K562 (cell line): Measurements from ENCODE around the gene VPREB1. TPM values are rescaled to one million over a fixed set of nuclear protein-coding genes. Genes with fewer than 3 reads are reported as not detected.

Source experiments
- ATAC-seq: fragments of 200-7000 bp; cut with Tn5 transposase; 3 replicates; pipeline ENCODE4 v1.9.1; 2020; ENCODE audit warnings: moderate library complexity
- BruUV-seq: library from RNA; stranded (reverse); fragments of 400-500 nt; replicated peaks from 2 replicates; lab custom pipeline; 2021; lab: Mats Ljungman, UMichigan
- CTCF ChIA-PET: fragments of 300-600 bp; formaldehyde crosslinking; extraction: SDS; loops from one replicate; lab custom pipeline; 2021; ENCODE audit warnings: low intra/inter-chr PET ratio; lab: Yijun Ruan, JAX
- POLR2A ChIA-PET: fragments of 300-600, 350-650 bp; sonication (Branson Sonifier 250); formaldehyde crosslinking; extraction: SDS; loops from one replicate; lab custom pipeline; 2021; ENCODE audit warnings: antibody characterized with exemption, inconsistent platforms; lab: Yijun Ruan, JAX
- DNase-seq, 4 experiments: peaks; one replicate each; pipeline versions ENCODE4 v3.0.0 to v3.0.0-alpha.2; 2011 to 2018; ENCODE audit warnings: low spot score in 3 of 4, mixed read lengths in 3 of 4; ENCODE audit errors: extremely low read depth in 1 of 4
- FAIRE-seq: peaks from 2 replicates; lab custom pipeline; 2011; peaks lifted over from hg19 to GRCh38; lab: Jason Lieb, UNC
- H2AFZ ChIP-seq: 2 replicates; pipeline ENCODE4 v1.6.0; 2011; ENCODE audit warnings: low read depth, low read length, control low read depth, inconsistent platforms
- H3K27ac ChIP-seq: fragments of 200-600 bp; 3 replicates; pipeline ENCODE4 v1.8.0; 2011; ENCODE audit warnings: low read depth, mild to moderate bottlenecking, control low read depth, inconsistent platforms, low read length, moderate library complexity, mixed read lengths; ENCODE audit errors: extremely low read depth
- H3K27me3 ChIP-seq, 2 experiments: fragments of 300-600 bp in 1 of 2; 2 replicates in 1 of 2; 3 replicates in 1 of 2; pipeline versions ENCODE4 v1.6.0 to v1.8.0; 2011; ENCODE audit warnings: inconsistent platforms in 2 of 2, low read length in 2 of 2, mild to moderate bottlenecking in 1 of 2, mixed read lengths in 1 of 2, moderate library complexity in 1 of 2; ENCODE audit not compliant: control insufficient read depth in 2 of 2, insufficient read depth in 2 of 2
- H3K36me3 ChIP-seq: fragments of 300-600 bp; 3 replicates; pipeline ENCODE4 v1.8.0; 2011; ENCODE audit warnings: mild to moderate bottlenecking, low read length, inconsistent platforms; ENCODE audit not compliant: control insufficient read depth, insufficient read depth
- H3K4me1 ChIP-seq, 2 experiments: fragments of 200-600 bp in 1 of 2; replicated peaks in 1 of 2; 2 replicates in 1 of 2; 3 replicates in 1 of 2; pipeline versions ENCODE4 v1.5.1 to v1.8.0; 2011; ENCODE audit warnings: inconsistent platforms in 2 of 2, low read length in 2 of 2, mild to moderate bottlenecking in 1 of 2, mixed read lengths in 1 of 2, moderate library complexity in 1 of 2; ENCODE audit not compliant: control insufficient read depth in 2 of 2, insufficient read depth in 2 of 2
- H3K4me2 ChIP-seq: 2 replicates; pipeline ENCODE4 v1.6.1; 2011; ENCODE audit warnings: low read length, control low read depth, inconsistent platforms, mixed read lengths; ENCODE audit not compliant: insufficient read depth
- H3K4me3 ChIP-seq: fragments of 200-600 bp; sonication (generic), shearing (Covaris generic); 2 replicates; pipeline ENCODE4 v1.5.1; 2016; ENCODE audit warnings: control low read depth, inconsistent platforms
- H3K79me2 ChIP-seq: fragments of 200-600 bp; 3 replicates; pipeline ENCODE4 v1.8.0; 2011; ENCODE audit warnings: low read length, inconsistent platforms; ENCODE audit not compliant: control insufficient read depth, insufficient read depth
- H3K9ac ChIP-seq, 2 experiments: 2 replicates each; pipeline versions ENCODE4 v1.6.0 to v1.6.1; 2011; ENCODE audit warnings: low read depth in 2 of 2, low read length in 2 of 2, control low read depth in 1 of 2, inconsistent platforms in 1 of 2, mild to moderate bottlenecking in 1 of 2, mixed read lengths in 1 of 2; ENCODE audit not compliant: insufficient read depth in 1 of 2
- H3K9me1 ChIP-seq: one replicate; pipeline ENCODE4 v1.6.0; 2011; ENCODE audit warnings: inconsistent platforms, mild to moderate bottlenecking, low read length, moderate library complexity; ENCODE audit not compliant: control insufficient read depth, insufficient read depth
- H3K9me3 ChIP-seq: replicated peaks from 2 replicates; pipeline ENCODE4 v1.5.1; 2011; ENCODE audit warnings: low read depth, low read length, inconsistent platforms; ENCODE audit not compliant: control insufficient read depth, insufficient read depth
- H4K20me1 ChIP-seq: replicated peaks from 2 replicates; pipeline ENCODE4 v1.6.1; 2011; ENCODE audit warnings: low read length, inconsistent platforms, mixed read lengths; ENCODE audit not compliant: control insufficient read depth, insufficient read depth
- CBX3 ChIP-seq, 2 experiments: IDR thresholded peaks; 1 replicate in 1 of 2; 2 replicates in 1 of 2; pipeline ENCODE4 v1.6.1; 2012; ENCODE audit warnings: inconsistent platforms in 2 of 2, low read length in 2 of 2, borderline replicate concordance in 1 of 2, control low read depth in 1 of 2
- CHD1 ChIP-seq: fragments of 200-600 bp; sonication (generic); IDR thresholded peaks from one replicate; pipeline ENCODE4 v1.6.1; 2012; ENCODE audit warnings: mild to moderate bottlenecking, moderate library complexity, low read length, inconsistent platforms
- DLX4 ChIP-seq: fragments of 250-450 bp; sonication (Bioruptor Pico); IDR thresholded peaks from 2 replicates; pipeline ENCODE4 v1.6.1; 2021; ENCODE audit warnings: mild to moderate bottlenecking
- EP300 ChIP-seq: IDR thresholded peaks from 2 replicates; pipeline ENCODE4 v1.6.1; 2012; ENCODE audit warnings: low read length, improper control_type of control experiment
- MAX ChIP-seq: sonication (generic); formaldehyde crosslinking; IDR thresholded peaks from 2 replicates; pipeline ENCODE4 v1.9.0; 2022; ENCODE audit warnings: mild to moderate bottlenecking, missing genetic modification reagents
- MCM5 ChIP-seq: fragments of 450-650 bp; IDR thresholded peaks from 2 replicates; pipeline ENCODE4 v1.6.1; 2016; ENCODE audit warnings: low read depth
- NR4A1 ChIP-seq, 2 experiments: fragments of 250-450 bp in 1 of 2; fragments of 450-650 bp in 1 of 2; sonication (Bioruptor Pico) in 1 of 2; IDR thresholded peaks; 2 replicates each; pipeline versions ENCODE4 v1.4.0 to v1.6.1; 2016 to 2020; ENCODE audit warnings: mild to moderate bottlenecking in 2 of 2, missing compliant biosample characterization in 1 of 2, missing genetic modification characterization in 1 of 2, moderate library complexity in 1 of 2
- TCF7L2 ChIP-seq: fragments of 150-350 bp; IDR thresholded peaks from 2 replicates; pipeline ENCODE4 v1.6.1; 2016; ENCODE audit warnings: low read depth, mild to moderate bottlenecking, low read length, moderate library complexity
- USF1 ChIP-seq: sonication (generic); formaldehyde crosslinking; IDR thresholded peaks from 2 replicates; pipeline ENCODE4 v1.9.0; 2022; ENCODE audit warnings: mild to moderate bottlenecking, missing genetic modification reagents
- ZBTB9 ChIP-seq: fragments of 450-650 bp; formaldehyde crosslinking; IDR thresholded peaks from 2 replicates; pipeline ENCODE4 v1.4.0; 2020; ENCODE audit warnings: mild to moderate bottlenecking, moderate library complexity
- ZNF133 ChIP-seq: fragments of 250-450 bp; sonication (Bioruptor Pico); IDR thresholded peaks from 2 replicates; pipeline ENCODE4 v1.4.0; 2020; ENCODE audit warnings: mild to moderate bottlenecking
- ZNF639 ChIP-seq, 2 experiments: fragments of 200-800 bp in 1 of 2; sonication (Bioruptor generic) in 1 of 2; sonication (generic) in 1 of 2; formaldehyde crosslinking in 1 of 2; IDR thresholded peaks in 1 of 2; conservative IDR thresholded peaks in 1 of 2; 2 replicates each; pipeline versions ENCODE4 v1.5.0 to v1.6.1; 2016 to 2020; ENCODE audit warnings: missing compliant biosample characterization in 1 of 2, missing genetic modification characterization in 1 of 2, missing genetic modification reagents in 1 of 2
- WGBS: fragments of 100-300 bp; shearing (Covaris generic); methylation state at CpG from one replicate; pipeline ENCODE4 v1.1.6; 2016; ENCODE audit warnings: low coverage, mixed read lengths; ENCODE audit not compliant: insufficient coverage; ENCODE audit errors: missing lambda C conversion rate; 5-methylcytosine and 5-hydroxymethylcytosine counted together
- in situ Hi-C: fragments of 300-500 bp; cut with MboI; formaldehyde crosslinking; loops from 4 replicates; pipeline ENCODE4 v1.15.0; 2018; ENCODE audit warnings: inconsistent platforms, mixed read lengths
- intact Hi-C: fragments of 100-400 bp; cut with micrococcal nuclease; formaldehyde crosslinking; loops from 2 replicates; pipeline ENCODE4 v1.14.2; 2022
- polyA plus RNA-seq, 8 experiments: library from polyadenylated mRNA; depleted of rRNA in 4 of 8; stranded (reverse) in 5 of 8; unstranded in 3 of 8; fragments of >200 nt; fragmentation: Nextera tagmentation in 2 of 8; fragmentation: Illumina TruSeq in 1 of 8; extraction: Ambion mirVana in 2 of 8; extraction: Trizol in 1 of 8; gene quantifications; 2 replicates each; pipeline versions ENCODE4 v1.2.1 to v1.2.3, GENCODE V29; 2011 to 2014; ENCODE audit warnings: inconsistent platforms in 1 of 8, missing spikeins in 1 of 8
- total RNA-seq, 7 experiments: library from RNA; depleted of rRNA in 6 of 7; stranded (reverse); fragments of >200 nt in 6 of 7; fragmentation: Illumina TruSeq in 2 of 7; extraction: Trizol in 2 of 7; gene quantifications; 2 replicates each; pipeline versions ENCODE4 v1.2.1 to v1.2.3, GENCODE V29; 2011 to 2021; ENCODE audit warnings: low replicate concordance in 1 of 7

The VPREB1 gene
- total and polyA plus RNA-seq, 9 of the 15 experiments (the other 6 are each of a cell fraction or from before 2014, with no cell fraction given) = not detected

- CTCF ChIA-PET = no interaction called here
- in situ Hi-C loops (loop anchor here (5.0 kb wide), 1 partner anchor 123 kb away; no protein-coding TSS in a partner anchor), intact Hi-C loops (loop anchor here (2.0 to 10.0 kb wide), 2 partner anchors 115 to 645 kb away; no protein-coding TSS in a partner anchor)
- H3K9ac ChIP-seq = peak overlapping the region in 1 of 2 experiments; percentile 17; a peak in 1 of 4 replicates
- H3K4me2 ChIP-seq = no peak overlapping the region
- H3K9me3 ChIP-seq = no peaks in the 10 kb centered on the region
- POLR2A ChIA-PET = interaction anchor here (0.7 to 2.0 kb wide), 8 partner anchors 10 to 898 kb away, joined by 3 to 7 read pairs (median 4); no protein-coding TSS in a partner anchor
- no peak overlapping the region for H2AFZ ChIP-seq
- no TSS peak for BruUV-seq
- peak in 2 of 4 experiments; percentile 25 to 39 for DNase-seq
- no peaks in the 10 kb centered on the region for H3K36me3 ChIP-seq
- H3K9me1 ChIP-seq = no peaks in the 10 kb centered on the region
- FAIRE-seq = no peak
- WGBS = 1% methylated on average over 6 of the region's 6 CpGs
- no peak for ATAC-seq
- H3K27me3 ChIP-seq = peaks cover 12 to 38% of the 10 kb centered on the region in 2 experiments; a peak in 4 of 5 replicates
- H3K79me2 ChIP-seq = no peaks in the 10 kb centered on the region
- H3K27ac ChIP-seq = no peak overlapping the region
- peaks cover 3% of the 10 kb centered on the region; the same call in 1 of the 2 replicates for H4K20me1 ChIP-seq
- no peak overlapping the region for H3K4me3 ChIP-seq
- H3K4me1 ChIP-seq = 0 out of 5 replicates have a peak, but pooled peaks cover 0 to 2% of the 10 kb centered on the region in 2 experiments
- no peak for TF ChIP-seq MCM5
- TF ChIP-seq MAX = 0 out of 2 replicates have a peak, but pooled peaks have one; percentile 9
- 0 out of 2 replicates have a peak, but pooled peaks have one; percentile 79 for TF ChIP-seq ZNF133 (CRISPR knock-in tag)
- peak in 1 of 2 experiments; percentile 17; a peak in 1 of 3 replicates for TF ChIP-seq CBX3 (IDR thresholded peaks at IDR 0.05; ENCODE audit: borderline replicate concordance in 1 of 2, low read length in 2 of 2)
- TF ChIP-seq TCF7L2 = no peak
- TF ChIP-seq ZBTB9 (CRISPR knock-in tag) = 0 out of 2 replicates have a peak, but pooled peaks have one; percentile 37
- TF ChIP-seq EP300 = no peak
- TF ChIP-seq USF1 (CRISPR knock-in tag) = peak; percentile 21; the same call in 1 of the 2 replicates
- TF ChIP-seq ZNF639 (CRISPR knock-in tag; conservative IDR thresholded peaks at IDR 0.05 in 1 of 2, IDR thresholded peaks at IDR 0.05 in 1 of 2) = 0 out of 4 replicates have a peak, but pooled peaks of 1 of the 2 experiments have one; percentile 35
- peak; percentile 74 for TF ChIP-seq CHD1
- 0 out of 2 replicates have a peak, but pooled peaks have one; percentile 65 for TF ChIP-seq NR4A1 (CRISPR knock-in tag; IDR thresholded peaks at IDR 0.05)
- no peak for TF ChIP-seq NR4A1 (tag; IDR thresholded peaks at IDR 0.05)
- no peak for TF ChIP-seq DLX4 (CRISPR knock-in tag)
These were observed 25.2 kb upstream of the VPREB1 start for GRCh38 chr22:22219140-22219996.
